Stimulated activated CD4-positive, alpha-beta T cell treated with anti-CD3 and anti-CD28 coated beads, TNF-alpha, amount 100 ng/mL, for 1 hour (primary cell): Measurements from ENCODE around the gene DUSP21.
"Not testable (repeated sequence)": the region's sequence is repeated elsewhere in the genome, so short reads cannot be mapped to it uniquely, and the experiment has no call there.

Experiments used
- DNase-seq, 3 donors: peaks; one replicate each; pipeline ENCODE4 v3.0.0-alpha.2; 2020; ENCODE audit warnings: low read depth in 3 of 3, low spot score in 1 of 3

The DUSP21 gene

GRCh38 chrX:44875185-44875489 lies 31.3 kb downstream of the DUSP21 start:
- DNase-seq: no peak

- no peak for DNase-seq
Measured at GRCh38 chrX:44876086-44876485, 32.3 kb downstream of the DUSP21 start.

GRCh38 chrX:44876767-44877166 lies 32.9 kb downstream of the DUSP21 start:
- no peak for DNase-seq

- no peak for DNase-seq
Measured at GRCh38 chrX:44878780-44879179, 35.0 kb downstream of the DUSP21 start.

GRCh38 chrX:44881549-44881948 lies 37.7 kb downstream of the DUSP21 start:
- DNase-seq: no peak

GRCh38 chrX:44882635-44883034 lies 38.8 kb downstream of the DUSP21 start:
- DNase-seq: no peak

GRCh38 chrX:44884944-44885343 lies 41.1 kb downstream of the DUSP21 start:
- DNase-seq: no peak

GRCh38 chrX:44889824-44890223 lies 46.0 kb downstream of the DUSP21 start:
- no peak for DNase-seq

- no peak for DNase-seq
Measured at GRCh38 chrX:44890247-44890646, 46.4 kb downstream of the DUSP21 start.

- DNase-seq: not testable (repeated sequence)
Measured at GRCh38 chrX:44890687-44891086, 46.9 kb downstream of the DUSP21 start.

- no peak for DNase-seq
Measured at GRCh38 chrX:44891642-44892041, 47.8 kb downstream of the DUSP21 start.
